HG02885 (cell line): ENCODE results near the gene GFRA4.

Experiments used
- ATAC-seq: cut with Tn5 transposase; IDR thresholded peaks from one replicate; pipeline ENCODE4 v1.9.1; 2021; ENCODE audit warnings: mild to moderate bottlenecking; ENCODE audit not compliant: unreplicated experiment, poor library complexity

Gene GFRA4

GRCh38 chr20:3663031-3663701 lies at the start of gene GFRA4:
TSS of gene GFRA4 (minus strand) at chr20:3663399. CDS start at chr20:3663399, 0 bp downstream.
- ATAC-seq, result no peak

- no peak for ATAC-seq
Measured at GRCh38 chr20:3712279-3712873, 49.2 kb upstream of the GFRA4 start, which contains the start of gene SIGLEC1. TSS of gene SIGLEC1 (minus strand) at chr20:3712600. CDS start at chr20:3707128, 5,472 bp downstream.

- no peak for ATAC-seq
Measured at GRCh38 chr20:3711484-3711941, 48.3 kb upstream of the GFRA4 start.

- no peak for ATAC-seq
Measured at GRCh38 chr20:3710703-3711483, 47.7 kb upstream of the GFRA4 start.

- ATAC-seq, result no peak
Measured at GRCh38 chr20:3710011-3710466, 46.8 kb upstream of the GFRA4 start.

GRCh38 chr20:3707508-3707899 lies 44.3 kb upstream of the GFRA4 start:
- no peak for ATAC-seq

GRCh38 chr20:3706774-3707507 lies 43.7 kb upstream of the GFRA4 start:
- ATAC-seq, result no peak

- ATAC-seq, result no peak
Measured at GRCh38 chr20:3705970-3706739, 43.0 kb upstream of the GFRA4 start.

GRCh38 chr20:3705491-3705969 lies 42.3 kb upstream of the GFRA4 start:
- ATAC-seq, result no peak

- ATAC-seq, result no peak
Measured at GRCh38 chr20:3704087-3704486, 40.9 kb upstream of the GFRA4 start.

- ATAC-seq, result no peak
Measured at GRCh38 chr20:3702611-3703391, 39.6 kb upstream of the GFRA4 start.

GRCh38 chr20:3701061-3701998 lies 38.1 kb upstream of the GFRA4 start:
- no peak for ATAC-seq

- no peak for ATAC-seq
Measured at GRCh38 chr20:3699037-3699436, 35.8 kb upstream of the GFRA4 start.

- no peak for ATAC-seq
Measured at GRCh38 chr20:3698591-3699001, 35.4 kb upstream of the GFRA4 start.

GRCh38 chr20:3697588-3698305 lies 34.5 kb upstream of the GFRA4 start:
- ATAC-seq, result no peak

- no peak for ATAC-seq
Measured at GRCh38 chr20:3696745-3697587, 33.8 kb upstream of the GFRA4 start.
